GM12892 (cell line): ENCODE data around the gene ATP11A.

ENCODE experiments used
- POLR2A ChIP-seq: IDR thresholded peaks from 2 replicates; pipeline ENCODE4 v1.6.1; 2011; ENCODE audit warnings: low read depth, low read length, control low read depth
- POLR2AphosphoS5 ChIP-seq: IDR thresholded peaks from 2 replicates; pipeline ENCODE4 v1.6.1; 2011; ENCODE audit warnings: low read depth, low read length, control low read depth
- TAF1 ChIP-seq: IDR thresholded peaks from 2 replicates; pipeline ENCODE4 v1.6.1; 2011; ENCODE audit warnings: low read depth, mild to moderate bottlenecking, control low read depth, low read length, borderline replicate concordance

GRCh38 chr13:112730157-112730671 is 40.4 kb downstream of the ATP11A start:
- TF ChIP-seq POLR2A (no peak), TAF1 (no peak), POLR2AphosphoS5 (no peak)
